HL-60 (cell line): ENCODE results near the gene TAS2R20.

ENCODE experiments used
- CTCF ChIP-seq: IDR thresholded peaks from one replicate; pipeline ENCODE4 v1.5.1; 2011; ENCODE audit warnings: low read length, control low read depth, inconsistent platforms; ENCODE audit not compliant: insufficient read depth
- GABPA ChIP-seq: IDR thresholded peaks from 2 replicates; pipeline ENCODE4 v1.6.1; 2012; ENCODE audit warnings: low read depth
- POLR2AphosphoS5 ChIP-seq: IDR thresholded peaks from 2 replicates; pipeline ENCODE4 v1.6.1; 2012; ENCODE audit warnings: low read depth
- REST ChIP-seq: IDR thresholded peaks from 2 replicates; pipeline ENCODE4 v1.6.1; 2012; ENCODE audit warnings: low read depth; ENCODE audit not compliant: insufficient replicate concordance
- SPI1 ChIP-seq: IDR thresholded peaks from 2 replicates; pipeline ENCODE4 v1.6.1; 2012; ENCODE audit warnings: low read depth, mild to moderate bottlenecking, borderline replicate concordance

- TF ChIP-seq CTCF = no peak
- TF ChIP-seq POLR2AphosphoS5 = no peak
- no peak for TF ChIP-seq REST
- no peak for TF ChIP-seq GABPA
- no peak for TF ChIP-seq SPI1
Observed at GRCh38 chr12:10967409-10967808, 30.7 kb downstream of the TAS2R20 start.
